Sigmoid colon (tissue), 7 donors: ENCODE measurements around the gene SPDYE2. TPM values are rescaled to one million over a fixed set of nuclear protein-coding genes. Genes with fewer than 3 reads are reported as not detected.

Source experiments
- polyA plus RNA-seq, 3 donors: library from polyadenylated mRNA; stranded (reverse); fragments of 200-250 nt; gene quantifications; one replicate each; pipeline ENCODE4 v1.2.3, GENCODE V29; 2013
- total RNA-seq, 4 donors: library from RNA; depleted of rRNA; stranded (reverse); fragments of >200 nt; gene quantifications; one replicate each; pipeline ENCODE4 v1.1.0, GENCODE V29; 2016
- donor health status: healthy with polysubstance abuse.
- donor health status: Bipolar disorder and iron deficiency.
- donor health status: healthy.

The SPDYE2 gene
- total and polyA plus RNA-seq, 7 donors = 0.12 TPM; not detected in 6

Other genes with a start within 250 kb of the SPDYE2 start
- gene SPDYE6, start 194.8 kb upstream of the SPDYE2 start, total RNA-seq = not detected
- under 1 TPM in 1 of 3 donors, not detected in 2; 0.23 TPM for gene SPDYE6, start 194.8 kb upstream of the SPDYE2 start, polyA plus RNA-seq
- gene PRKRIP1, start 154.9 kb upstream of the SPDYE2 start, total RNA-seq = 10 to 100 TPM; 19.9 to 29.9 (median 25.9) TPM
- gene PRKRIP1, start 154.9 kb upstream of the SPDYE2 start, polyA plus RNA-seq = 10 to 100 TPM in 2 of 3 donors, 1 to 10 TPM in 1; 9.0 to 24.1 (median 12.6) TPM
- gene ORAI2, start 117.7 kb upstream of the SPDYE2 start, total RNA-seq = 10 to 100 TPM in 2 of 4 donors, 1 to 10 TPM in 2; 6.4 to 15.8 (median 11.1) TPM
- 10 to 100 TPM in 1 of 3 donors, 1 to 10 TPM in 2; 1.4 to 38.7 (median 3.6) TPM for gene ORAI2, start 117.7 kb upstream of the SPDYE2 start, polyA plus RNA-seq
- gene ALKBH4, start 86.4 kb upstream of the SPDYE2 start, total RNA-seq = 10 to 100 TPM in 3 of 4 donors, 1 to 10 TPM in 1; 8.0 to 26.7 (median 15.5) TPM
- gene ALKBH4, start 86.4 kb upstream of the SPDYE2 start, polyA plus RNA-seq = 10 to 100 TPM in 2 of 3 donors, 1 to 10 TPM in 1; 9.2 to 10.2 (median 10.2) TPM
- gene LRWD1, start 86.2 kb upstream of the SPDYE2 start, total RNA-seq = 10 to 100 TPM in 1 of 4 donors, 1 to 10 TPM in 3; 7.2 to 19.4 (median 8.8) TPM
- gene LRWD1, start 86.2 kb upstream of the SPDYE2 start, polyA plus RNA-seq = 10 to 100 TPM; 13.4 to 18.8 (median 16.2) TPM
- 10 to 100 TPM in 3 of 4 donors, 1 to 10 TPM in 1; 9.9 to 29.3 (median 20.5) TPM for gene POLR2J, start 72.3 kb upstream of the SPDYE2 start, total RNA-seq
- gene POLR2J, start 72.3 kb upstream of the SPDYE2 start, polyA plus RNA-seq = 100 to 1,000 TPM in 2 of 3 donors, 10 to 100 TPM in 1; 75.1 to 190 (median 166) TPM
- 10 to 100 TPM in 2 of 4 donors, 1 to 10 TPM in 2; 2.5 to 39.1 (median 12.9) TPM for gene RASA4B, start 33.4 kb upstream of the SPDYE2 start, total RNA-seq
- gene RASA4B, start 33.4 kb upstream of the SPDYE2 start, polyA plus RNA-seq = 10 to 100 TPM; 11.4 to 24.4 (median 16.6) TPM
- 10 to 100 TPM in 1 of 4 donors, 1 to 10 TPM in 2, under 1 TPM in 1; 0.99 to 10.9 (median 3.4) TPM for gene UPK3BL2, start 7.5 kb upstream of the SPDYE2 start, total RNA-seq
- 10 to 100 TPM in 1 of 3 donors, not detected in 2; 14.2 TPM for gene UPK3BL2, start 7.5 kb upstream of the SPDYE2 start, polyA plus RNA-seq
- gene POLR2J3, start 21.4 kb downstream of the SPDYE2 start, total RNA-seq = 10 to 100 TPM; 10.7 to 19.1 (median 15.1) TPM
- gene POLR2J3, start 21.4 kb downstream of the SPDYE2 start, polyA plus RNA-seq = 100 to 1,000 TPM in 1 of 3 donors, 10 to 100 TPM in 2; 13.9 to 103 (median 33.6) TPM
- gene RASA4, start 65.5 kb downstream of the SPDYE2 start, total RNA-seq = 100 to 1,000 TPM in 1 of 4 donors, 10 to 100 TPM in 3; 12.0 to 113 (median 41.7) TPM
- 10 to 100 TPM in 1 of 3 donors, 1 to 10 TPM in 2; 5.4 to 35.3 (median 7.4) TPM for gene RASA4, start 65.5 kb downstream of the SPDYE2 start, polyA plus RNA-seq
- gene UPK3BL1, start 91.6 kb downstream of the SPDYE2 start, total RNA-seq = 10 to 100 TPM; 18.1 to 43.5 (median 22.5) TPM
- gene UPK3BL1, start 91.6 kb downstream of the SPDYE2 start, polyA plus RNA-seq = 10 to 100 TPM in 2 of 3 donors, 1 to 10 TPM in 1; 8.8 to 32.1 (median 10.2) TPM
- gene SPDYE2B, start 99.1 kb downstream of the SPDYE2 start, total RNA-seq = not detected
- not detected for gene SPDYE2B, start 99.1 kb downstream of the SPDYE2 start, polyA plus RNA-seq
- 1 to 10 TPM in 3 of 4 donors, not detected in 1; 1.5 to 6.2 (median 3.0) TPM for gene POLR2J2, start 120.4 kb downstream of the SPDYE2 start, total RNA-seq
- 1 to 10 TPM in 2 of 3 donors, not detected in 1; 1.2 to 5.7 TPM for gene POLR2J2, start 120.4 kb downstream of the SPDYE2 start, polyA plus RNA-seq
- 10 to 100 TPM; 14.8 to 17.5 (median 16.5) TPM for gene FAM185A, start 197.8 kb downstream of the SPDYE2 start, total RNA-seq
- gene FAM185A, start 197.8 kb downstream of the SPDYE2 start, polyA plus RNA-seq = 1 to 10 TPM; 4.8 to 6.0 (median 4.9) TPM